NCI-H2227 treated with DMSO at 0.1 percent for 48 hours (cell line): ENCODE results near the gene FAM13B.
A peak's percentile ranks its signal among the peaks of the same experiment; 100 is the strongest.

Source experiments
- DNase-seq: peaks from one replicate; lab custom pipeline; 2025; lab: John Stamatoyannopoulos, UW

Gene FAM13B

DNA sequence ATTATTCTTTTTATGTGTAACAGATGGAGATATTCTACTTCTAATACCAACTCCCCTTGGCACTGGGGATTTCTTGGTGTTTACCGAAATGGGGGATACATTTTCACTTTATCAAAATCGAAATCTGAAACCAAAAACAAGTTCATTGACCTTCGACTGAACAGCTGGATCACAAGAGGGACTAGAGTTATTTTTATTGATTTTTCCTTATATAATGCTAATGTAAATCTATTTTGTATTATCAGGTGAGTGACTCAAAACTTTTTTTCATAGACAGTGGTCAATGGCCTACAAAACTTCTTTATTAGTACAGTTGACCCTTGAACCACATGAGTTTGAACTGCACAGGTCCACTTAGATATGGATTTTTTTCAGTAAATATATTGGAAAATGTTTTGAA is 133.4 kb downstream of the FAM13B start:
- no peak for DNase-seq

DNA sequence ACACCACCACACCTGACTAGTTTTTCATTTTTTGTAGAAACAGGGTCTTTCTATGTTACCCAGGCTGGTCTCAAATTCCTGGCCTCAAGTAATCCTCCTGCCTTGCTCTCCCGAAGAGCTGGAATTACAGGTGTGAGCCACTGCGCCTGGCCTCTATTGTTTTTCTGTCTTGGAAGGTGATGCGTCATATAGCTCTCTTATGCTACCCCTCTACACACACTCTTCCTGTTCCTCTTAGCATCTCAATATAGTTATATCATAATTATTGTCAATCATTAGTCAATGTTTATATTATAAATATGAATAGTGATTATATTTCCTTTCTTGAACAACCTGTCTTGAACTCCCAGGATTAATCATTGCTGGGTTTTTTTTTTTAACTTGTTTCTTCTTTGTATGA is 136.3 kb downstream of the FAM13B start:
- no peak for DNase-seq

DNA sequence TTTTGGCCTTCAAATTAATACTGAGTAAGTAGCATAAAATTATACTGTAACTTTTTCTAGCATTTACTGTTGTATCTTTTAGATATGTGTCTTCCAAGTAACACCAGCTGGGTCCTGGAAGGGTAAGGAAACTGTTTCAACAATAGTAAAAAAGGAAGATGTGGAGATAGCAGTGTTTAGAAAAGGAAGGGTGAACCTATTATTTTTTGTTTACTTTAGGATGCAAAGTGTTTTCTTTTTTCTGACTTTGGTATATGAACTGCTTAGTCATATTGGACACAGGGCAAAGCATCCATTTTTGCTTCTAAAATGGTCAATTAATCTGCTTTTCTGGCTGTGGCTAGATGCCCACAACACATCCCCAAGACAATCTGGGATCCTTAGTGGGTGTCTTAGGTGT is 138.3 kb downstream of the FAM13B start:
- DNase-seq, result no peak

DNA sequence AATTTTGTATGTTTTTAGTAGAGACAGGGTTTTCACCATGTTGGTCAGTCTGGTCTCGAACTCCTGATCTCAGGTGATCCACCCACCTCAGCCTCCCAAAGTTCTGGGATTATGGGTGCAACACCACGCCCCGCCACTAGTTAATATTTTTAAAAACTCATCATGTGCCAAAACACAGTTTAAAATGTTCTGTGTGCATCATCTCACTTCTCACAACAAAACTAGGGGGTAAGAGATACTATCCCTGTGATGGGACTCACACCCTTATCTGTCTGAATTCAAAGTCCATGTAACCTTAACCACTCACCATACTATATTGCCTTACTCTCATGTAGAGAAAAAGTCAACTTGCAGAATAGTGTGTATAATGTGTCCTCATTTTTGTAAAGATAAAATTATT is 141.0 kb downstream of the FAM13B start:
- no peak for DNase-seq

DNA sequence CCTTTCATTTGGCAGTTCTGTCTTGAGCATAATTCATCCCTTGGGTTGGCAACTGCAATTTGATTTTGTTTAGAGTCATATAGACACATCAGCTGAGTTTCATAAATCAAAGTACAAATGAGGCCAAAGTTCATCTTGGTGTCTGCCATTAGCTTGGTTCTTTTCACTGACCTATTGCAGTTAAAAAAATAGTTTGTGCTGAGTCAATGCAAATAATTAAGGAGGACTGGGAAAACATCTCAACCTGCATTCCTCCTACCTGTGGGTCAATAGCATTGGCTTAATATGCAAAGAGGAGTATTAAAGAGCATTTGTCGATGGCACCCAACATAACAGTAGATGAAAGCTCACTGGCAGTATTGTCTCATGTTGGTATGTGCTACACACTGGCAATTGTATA is 142.0 kb downstream of the FAM13B start:
- no peak for DNase-seq

DNA sequence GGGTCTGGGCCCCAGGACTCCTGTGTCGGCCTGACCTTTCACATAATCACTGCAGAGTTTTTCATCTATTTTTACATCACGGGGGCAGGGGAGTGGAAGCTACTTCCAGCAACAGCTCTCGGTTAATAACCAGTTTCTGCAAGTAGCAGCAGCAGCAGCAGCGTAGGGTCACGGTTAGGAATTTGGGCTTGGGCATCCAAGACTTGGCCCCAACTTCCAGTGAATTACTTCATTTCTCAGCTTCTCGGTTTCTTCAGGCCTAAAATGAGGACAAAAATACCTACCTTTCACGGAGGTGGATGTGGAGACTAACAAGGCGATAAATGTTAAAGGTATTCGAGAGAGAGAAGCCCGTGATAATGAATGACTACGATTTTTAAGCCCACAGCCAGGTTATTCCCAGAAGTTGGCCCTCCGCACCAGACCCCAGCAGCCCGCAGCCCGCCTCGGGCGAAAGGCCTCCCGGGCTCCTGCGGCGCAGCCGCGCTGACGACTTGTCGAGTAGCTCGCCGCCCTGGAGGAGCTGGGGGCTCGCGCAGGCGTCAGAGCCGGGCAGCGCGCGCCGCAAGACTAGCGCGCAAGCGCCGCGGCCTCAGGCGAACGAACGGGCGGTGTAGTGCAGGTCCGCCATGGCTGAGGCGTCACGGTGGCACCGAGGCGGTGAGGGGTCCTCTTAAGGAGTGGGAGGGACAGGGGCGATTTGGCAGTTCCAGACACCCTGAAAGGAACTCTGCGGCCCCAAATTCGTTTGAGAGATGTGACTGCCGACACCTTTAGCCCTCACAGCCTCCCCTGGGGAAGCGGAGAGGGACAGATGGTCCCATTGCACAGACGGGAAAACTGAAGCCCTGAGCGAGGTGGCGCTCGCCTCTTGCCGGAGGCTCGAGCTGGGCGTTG is 143.8 kb downstream of the FAM13B start, which contains the start of gene PKD2L2:
PKD2L2 (plus strand) TSS at position 595 of the 897 bp plus-strand sequence; CDS start at position 630, 35 bp downstream.
- DNase-seq, result peak; percentile 13

DNA sequence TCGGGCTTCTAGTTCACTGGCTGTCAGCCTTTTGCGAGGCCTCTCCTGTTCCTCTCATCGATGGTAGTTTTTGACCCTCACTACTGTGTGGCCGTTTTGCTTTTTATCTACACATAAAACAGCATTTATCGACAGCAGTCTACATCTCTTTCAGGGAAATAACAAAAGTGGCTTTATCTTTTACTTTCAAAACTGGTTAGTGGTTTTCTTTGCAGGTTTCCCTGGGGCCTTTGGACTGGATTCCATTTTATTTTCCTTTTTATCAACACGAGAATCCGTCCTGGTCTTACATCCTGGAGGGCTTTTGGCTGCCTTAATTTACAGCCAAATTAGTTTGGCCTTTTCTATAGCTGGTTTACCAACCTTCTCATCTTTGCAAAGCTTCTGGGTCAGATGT is 144.4 kb downstream of the FAM13B start:
- DNase-seq, result no peak
